GM19372 (cell line): Measurements from ENCODE around the gene CIP2A.
"Not testable (repeated sequence)": the region's sequence is repeated elsewhere in the genome, so short reads cannot be mapped to it uniquely, and the experiment has no call there.

Experiments used
- ATAC-seq: cut with Tn5 transposase; IDR thresholded peaks from one replicate; pipeline ENCODE4 v1.9.1; 2021; ENCODE audit warnings: mild to moderate bottlenecking, low read depth, moderate library complexity; ENCODE audit not compliant: unreplicated experiment

Gene CIP2A

DNA sequence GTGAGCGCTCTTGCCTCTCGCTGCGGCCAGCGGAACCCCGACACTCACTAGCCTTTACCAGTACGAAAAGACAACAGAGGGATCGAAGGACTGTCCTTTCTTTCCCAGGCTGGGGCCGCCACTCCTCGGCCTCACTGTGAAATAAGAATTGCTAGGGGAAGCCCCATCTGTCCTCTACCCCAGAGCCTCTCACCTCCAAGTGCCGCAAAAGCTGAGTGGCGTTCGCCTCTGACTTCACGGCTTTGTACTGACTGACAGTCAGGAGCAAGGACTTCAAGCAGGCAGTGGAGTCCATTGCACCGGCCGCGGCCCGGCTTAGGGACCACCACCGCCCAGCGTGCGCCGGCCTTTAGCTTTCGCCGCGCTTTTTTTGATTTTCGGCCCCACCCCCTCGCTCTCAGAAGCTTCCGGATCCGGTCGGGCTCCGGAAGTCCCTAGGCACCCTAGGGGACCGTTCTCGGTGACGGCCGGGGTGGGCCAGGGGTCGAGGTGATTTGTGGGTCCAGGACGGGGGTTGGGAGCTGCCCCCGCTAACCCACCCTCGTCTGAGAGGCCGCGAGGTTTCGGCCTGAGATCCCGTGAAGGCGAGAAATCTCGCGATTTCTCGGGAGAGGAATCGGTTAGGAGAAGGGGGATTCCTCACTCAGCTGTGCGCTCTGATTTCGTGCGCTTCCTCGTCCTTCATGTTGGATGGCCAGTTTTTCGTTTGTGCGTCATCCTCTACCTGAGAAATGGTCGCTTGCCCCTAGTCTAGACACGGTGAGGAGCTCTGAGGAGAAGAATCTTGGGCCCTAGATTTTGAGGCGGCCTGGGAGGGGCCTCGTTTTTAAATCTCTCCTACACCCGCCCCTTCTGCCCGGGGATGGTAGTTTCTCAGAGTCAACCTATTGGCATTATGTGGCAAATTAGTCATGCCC, at the start of gene CIP2A, which contains the start of gene DZIP3:
Gene CIP2A (minus strand): TSS at position 358 of the 917 bp plus-strand sequence. CDS start 63 bp downstream, at position 295.
Gene DZIP3 (plus strand): TSS at position 642 of the 917 bp plus-strand sequence. CDS start 15,685 bp downstream, outside the sequence.
- ATAC-seq, result peak; percentile 84

DNA sequence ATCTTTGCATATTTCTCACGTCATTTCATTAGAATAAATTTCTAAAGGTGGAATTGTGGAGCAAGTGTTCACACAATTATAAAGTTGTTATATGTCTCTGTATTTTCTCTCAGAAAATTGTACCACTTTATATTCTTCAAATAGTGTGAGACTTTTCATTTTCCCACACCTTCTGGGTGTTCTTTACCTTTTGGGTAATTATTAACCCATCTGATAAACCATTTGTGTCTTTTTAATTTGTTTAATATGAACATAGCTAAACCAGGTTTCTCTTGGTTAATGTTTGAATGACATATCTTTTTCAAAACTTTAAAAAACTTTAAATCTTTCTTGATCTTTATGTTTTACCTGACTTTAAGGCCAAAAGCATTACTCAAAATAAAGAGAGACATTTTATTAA, 40.7 kb upstream of the CIP2A start:
- no peak for ATAC-seq

DNA sequence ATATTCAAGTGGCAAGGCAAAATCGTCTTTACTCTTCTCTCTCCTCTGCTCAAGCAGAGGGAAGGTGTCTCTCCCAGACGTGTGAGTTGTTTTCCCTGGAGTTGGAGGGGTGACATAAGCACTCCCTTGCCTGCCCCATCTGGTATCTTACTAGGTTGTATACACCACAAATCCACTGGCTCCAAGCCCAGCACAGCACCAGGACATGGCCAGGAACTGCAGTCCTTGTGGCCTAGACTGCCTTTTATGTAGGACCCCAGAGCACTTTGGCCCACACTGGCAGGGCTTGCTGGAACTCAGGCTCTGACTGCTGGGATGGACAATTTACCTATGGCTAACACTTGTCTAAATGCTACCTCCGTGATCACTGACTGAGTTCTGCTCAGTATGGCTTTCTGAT, 34.3 kb upstream of the CIP2A start:
- no peak for ATAC-seq

DNA sequence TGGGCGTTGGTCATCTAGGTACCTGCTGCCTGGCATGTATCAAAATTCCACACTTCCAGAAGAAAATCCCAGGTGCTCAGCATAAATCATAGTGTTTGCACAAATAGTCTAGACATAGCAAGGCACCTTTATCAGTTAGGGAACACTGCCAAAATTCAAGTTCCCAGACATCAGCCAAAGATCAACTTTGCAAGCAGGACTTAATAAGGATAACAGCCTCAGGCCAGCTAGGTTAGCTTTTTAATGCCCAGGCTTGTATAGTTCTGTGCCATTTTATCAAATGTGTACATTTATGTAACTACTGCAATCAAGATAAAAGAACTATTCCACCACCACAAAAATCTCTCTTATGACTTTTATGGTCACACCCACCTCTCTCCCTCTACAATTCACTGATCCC, 31.0 kb upstream of the CIP2A start:
- ATAC-seq, result no peak

GRCh38 chr3:108616090-108616489, 26.9 kb upstream of the CIP2A start:
- not testable (repeated sequence) for ATAC-seq

DNA sequence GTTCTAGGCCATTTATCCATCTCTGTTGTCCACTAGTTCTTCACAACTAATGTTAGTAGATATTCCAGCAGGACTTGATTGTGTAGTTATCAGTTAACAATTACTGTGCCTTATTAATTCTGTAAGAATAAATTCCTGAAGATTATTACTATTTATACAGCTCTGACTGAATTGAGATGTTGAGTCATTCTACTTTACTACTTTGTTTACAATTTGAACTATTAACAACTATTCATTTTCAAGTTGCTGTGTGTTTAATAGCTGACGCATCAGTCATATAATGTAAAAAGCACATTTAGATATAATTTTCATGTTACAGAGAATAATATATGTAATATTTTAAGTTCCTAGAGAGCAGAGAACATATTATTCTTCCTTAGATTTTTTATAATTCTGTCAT, 21.4 kb upstream of the CIP2A start:
- no peak for ATAC-seq

DNA sequence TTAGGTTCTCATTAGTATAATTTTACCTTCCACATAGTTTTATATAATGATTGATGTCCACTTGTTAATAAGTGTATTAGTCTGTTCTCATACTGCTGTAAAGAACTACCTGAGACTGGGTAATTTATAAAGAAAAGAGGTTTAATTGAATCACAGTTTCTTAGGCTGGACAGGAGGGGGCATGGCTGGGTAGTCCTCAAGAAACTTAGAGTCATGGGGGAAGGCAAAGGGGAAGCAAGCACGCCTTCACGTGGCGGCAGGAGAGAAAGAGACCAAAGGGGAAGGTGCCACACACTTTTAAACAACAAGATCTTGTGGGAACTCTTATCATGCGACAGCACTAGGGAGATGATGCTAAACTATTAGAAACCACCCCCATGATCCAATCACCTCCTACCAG, 19.5 kb upstream of the CIP2A start:
- ATAC-seq, result no peak

DNA sequence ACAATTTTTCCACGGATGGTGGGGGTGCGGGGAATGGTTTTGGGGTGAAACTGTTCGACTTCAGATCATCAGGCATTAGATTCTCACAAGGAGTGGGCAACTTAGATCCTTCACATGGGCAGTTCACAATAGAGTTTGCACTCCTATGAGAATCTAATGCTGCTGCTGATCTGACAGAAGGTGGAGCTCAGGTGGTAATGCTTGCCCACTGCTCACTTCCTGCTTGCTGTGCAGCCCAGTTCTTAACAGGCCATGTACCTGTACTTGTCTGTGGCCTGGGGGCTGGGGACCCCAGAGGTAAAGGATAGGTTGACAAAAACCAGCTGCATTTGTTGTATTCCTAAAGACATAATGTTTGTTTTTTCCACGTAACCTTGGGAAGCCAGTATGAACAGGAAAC, 16.3 kb upstream of the CIP2A start:
- ATAC-seq, result no peak

- no peak for ATAC-seq
Observed at GRCh38 chr3:108605028-108605427, 15.8 kb upstream of the CIP2A start.

- ATAC-seq, result no peak
Observed at GRCh38 chr3:108603691-108604090, 14.5 kb upstream of the CIP2A start.

GRCh38 chr3:108602935-108603294, 13.7 kb upstream of the CIP2A start:
- ATAC-seq, result no peak

GRCh38 chr3:108602249-108602934, 13.2 kb upstream of the CIP2A start:
- ATAC-seq, result no peak

DNA sequence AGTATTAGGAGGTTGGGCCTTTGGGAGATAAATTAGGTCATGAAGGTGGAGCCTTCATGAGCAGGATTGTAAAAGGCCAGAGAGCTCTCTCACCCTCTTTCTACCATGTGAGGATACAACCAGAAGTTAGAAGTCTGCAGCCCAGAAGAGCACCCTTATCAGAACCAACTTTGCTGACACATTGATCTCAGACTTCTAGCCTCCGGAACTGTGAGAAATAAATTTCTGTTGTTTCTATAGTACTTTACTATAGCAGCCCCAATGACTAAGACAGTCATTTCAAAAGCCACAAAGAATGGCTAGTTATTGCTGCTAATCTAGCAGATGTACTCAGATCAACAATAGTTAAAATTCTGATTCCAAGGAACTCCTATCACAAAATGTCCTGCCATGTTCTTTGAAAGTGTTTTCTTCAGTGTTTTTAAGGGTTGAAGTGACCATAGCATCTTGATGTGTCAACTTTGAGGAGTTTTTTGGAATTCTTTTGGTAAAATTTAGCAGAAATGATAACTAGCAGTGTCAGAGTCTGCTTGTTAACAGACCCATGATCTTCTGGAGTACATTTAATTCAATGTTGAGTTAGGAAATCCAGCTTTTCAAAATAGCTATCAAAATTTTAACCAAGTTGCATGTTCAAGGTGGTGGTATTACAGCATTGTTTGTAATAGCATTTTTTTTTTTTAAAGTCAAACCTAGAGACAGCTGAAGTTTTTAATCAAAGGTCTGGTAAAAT, 10.6 kb upstream of the CIP2A start:
- no peak for ATAC-seq

DNA sequence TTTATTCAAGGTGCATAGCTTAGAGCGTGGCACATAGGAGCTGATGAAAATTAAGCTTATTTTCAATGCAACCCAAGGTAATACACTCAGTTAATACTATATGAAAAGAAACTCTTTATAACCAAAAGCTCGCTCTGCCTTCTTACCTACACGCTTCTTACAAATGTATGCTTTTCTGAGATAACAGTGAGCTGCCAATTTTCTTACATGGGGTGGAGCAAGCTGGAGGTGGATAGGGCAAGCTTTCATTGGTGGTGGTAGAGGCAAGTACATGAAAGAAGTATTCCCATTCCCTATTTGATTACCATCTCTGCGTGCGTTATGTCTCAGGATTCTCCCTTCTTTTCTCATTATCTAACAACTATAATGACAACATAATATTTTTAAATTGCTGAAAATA, 9.1 kb upstream of the CIP2A start:
- no peak for ATAC-seq

GRCh38 chr3:108595321-108595720, 6.1 kb upstream of the CIP2A start:
- ATAC-seq, result no peak

- ATAC-seq, result no peak
Observed at GRCh38 chr3:108590460-108590859, 1.2 kb upstream of the CIP2A start.

DNA sequence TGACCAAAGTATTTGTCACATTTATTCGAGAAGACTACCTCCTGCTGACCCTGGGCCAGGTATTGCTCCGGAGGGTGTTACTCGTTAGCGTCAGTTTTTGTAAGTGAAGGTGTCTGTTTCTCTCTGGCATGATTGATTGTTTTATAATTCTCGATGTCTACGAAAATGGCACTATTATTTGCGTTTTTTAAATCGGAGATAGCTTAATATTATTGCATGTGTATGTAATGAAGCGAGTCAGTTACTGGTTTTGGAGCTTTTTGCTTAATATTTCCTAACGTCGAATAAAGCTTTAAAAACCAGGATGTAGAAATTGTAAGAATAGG, 723 bp upstream of the CIP2A start:
- no peak for ATAC-seq

GRCh38 chr3:108588601-108589000, 637 bp downstream of the CIP2A start:
- ATAC-seq, result no peak

DNA sequence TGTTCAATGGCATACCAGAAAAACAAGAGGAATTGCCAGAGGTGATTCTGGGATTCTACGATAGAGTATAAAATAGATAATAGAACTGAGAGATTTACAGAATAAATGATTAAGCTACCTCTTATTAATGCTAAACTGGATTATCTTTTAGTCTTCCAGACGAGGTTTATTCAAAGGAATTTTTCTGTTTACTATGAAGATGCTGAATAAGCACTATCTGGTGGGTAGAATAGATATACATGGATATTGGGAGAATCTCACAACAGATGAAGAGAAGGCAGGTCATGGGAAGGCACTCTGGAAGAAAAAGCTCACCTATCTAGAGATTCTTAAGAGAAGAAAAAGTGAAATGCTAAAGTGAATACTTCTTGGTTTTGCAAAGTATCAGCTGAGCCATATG, 11.2 kb downstream of the CIP2A start:
- no peak for ATAC-seq

- ATAC-seq, result no peak
Observed at GRCh38 chr3:108569336-108569735, 19.9 kb downstream of the CIP2A start.

GRCh38 chr3:108566599-108566998, 22.6 kb downstream of the CIP2A start:
- ATAC-seq, result no peak
